ENCODE data around the gene ANKRD34A. TPM values are rescaled to one million over a fixed set of nuclear protein-coding genes. Genes with fewer than 3 reads are reported as not detected.

ANKRD34A gene
- total RNA-seq, 1 donor, result 1.3 TPM

DNA sequence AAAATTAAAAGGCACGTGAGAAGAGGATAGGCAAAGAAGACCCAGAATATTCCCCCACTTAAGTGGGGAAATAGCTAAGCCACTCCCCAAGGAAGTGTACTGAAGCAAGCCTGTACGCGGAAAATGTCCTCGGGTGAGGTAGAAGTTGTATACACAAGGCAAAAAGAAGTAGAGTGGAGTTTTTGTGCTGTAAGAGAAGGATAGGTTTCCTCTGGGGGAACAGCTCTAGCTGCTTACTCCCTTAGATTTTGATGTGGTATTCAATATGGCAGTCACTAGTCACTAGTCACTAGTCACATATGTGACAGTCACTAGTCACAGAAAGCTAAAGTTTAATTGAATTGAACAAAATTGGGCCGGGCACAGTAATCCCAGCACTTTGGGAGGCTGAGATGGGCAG, 24.4 kb upstream of the ANKRD34A start:
- DNase-seq (ENCODE audit: low read depth), result no peak
- no peak for TF ChIP-seq CTCF (IDR thresholded peaks at IDR 0.05; ENCODE audit: insufficient read depth, low read depth, low read length)
- H3K4me3 ChIP-seq (ENCODE audit: low read depth, low read length), result no peak overlapping the region

GRCh38 chr1:145987926-145988325, 23.6 kb upstream of the ANKRD34A start:
- TF ChIP-seq CTCF (IDR thresholded peaks at IDR 0.05; ENCODE audit: insufficient read depth, low read depth, low read length), result no peak
- no peak overlapping the region for H3K4me3 ChIP-seq (ENCODE audit: low read depth, low read length)
- no peak for DNase-seq (ENCODE audit: low read depth)

DNA sequence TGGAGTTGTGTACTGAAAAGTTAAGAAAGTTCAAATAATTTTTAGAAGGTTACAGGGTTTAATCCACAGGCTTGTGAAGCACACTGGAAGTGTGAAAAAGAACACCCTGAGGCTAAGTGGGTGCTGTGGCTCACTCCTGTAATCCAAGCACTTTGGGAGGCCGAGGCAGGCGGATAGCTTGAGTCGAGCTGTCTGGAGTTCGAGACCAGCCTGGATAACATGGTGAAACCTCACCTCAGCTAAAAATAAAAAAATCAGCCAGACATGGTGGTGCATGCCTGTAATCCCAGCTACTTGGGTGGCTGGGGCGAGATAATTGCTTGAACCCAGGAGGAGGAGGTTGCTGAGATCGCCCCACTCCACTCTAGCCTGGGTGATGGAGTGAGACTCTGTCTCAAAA, 22.2 kb upstream of the ANKRD34A start:
- no peak for DNase-seq (ENCODE audit: low read depth)
- H3K4me3 ChIP-seq (ENCODE audit: low read depth, low read length), result no peak overlapping the region
- no peak for TF ChIP-seq CTCF (IDR thresholded peaks at IDR 0.05; ENCODE audit: insufficient read depth, low read depth, low read length)

- TF ChIP-seq CTCF (IDR thresholded peaks at IDR 0.05; ENCODE audit: insufficient read depth, low read depth, low read length), result no peak
- peak; percentile 89 for DNase-seq (ENCODE audit: low read depth)
- peak overlapping the region; percentile 2 for H3K4me3 ChIP-seq (ENCODE audit: low read depth, low read length)
These were observed 21.4 kb upstream of the ANKRD34A start for GRCh38 chr1:145985502-145986439.

GRCh38 chr1:145985129-145985501, 20.7 kb upstream of the ANKRD34A start:
- H3K4me3 ChIP-seq (ENCODE audit: low read depth, low read length), result no peak overlapping the region
- no peak for DNase-seq (ENCODE audit: low read depth)
- no peak for TF ChIP-seq CTCF (IDR thresholded peaks at IDR 0.05; ENCODE audit: insufficient read depth, low read depth, low read length)

GRCh38 chr1:145983960-145984830, 19.8 kb upstream of the ANKRD34A start:
- TF ChIP-seq CTCF (IDR thresholded peaks at IDR 0.05; ENCODE audit: insufficient read depth, low read depth, low read length), result no peak
- no peak overlapping the region for H3K4me3 ChIP-seq (ENCODE audit: low read depth, low read length)
- DNase-seq (ENCODE audit: low read depth), result no peak

Measured in fibroblast of villous mesenchyme (primary cell).